Measurements from ENCODE around the gene CCDC63. TPM values are rescaled to one million over a fixed set of nuclear protein-coding genes. Genes with fewer than 3 reads are reported as not detected.

CCDC63 gene
- total RNA-seq, 2 experiments from 2014 or later, result not detected

DNA sequence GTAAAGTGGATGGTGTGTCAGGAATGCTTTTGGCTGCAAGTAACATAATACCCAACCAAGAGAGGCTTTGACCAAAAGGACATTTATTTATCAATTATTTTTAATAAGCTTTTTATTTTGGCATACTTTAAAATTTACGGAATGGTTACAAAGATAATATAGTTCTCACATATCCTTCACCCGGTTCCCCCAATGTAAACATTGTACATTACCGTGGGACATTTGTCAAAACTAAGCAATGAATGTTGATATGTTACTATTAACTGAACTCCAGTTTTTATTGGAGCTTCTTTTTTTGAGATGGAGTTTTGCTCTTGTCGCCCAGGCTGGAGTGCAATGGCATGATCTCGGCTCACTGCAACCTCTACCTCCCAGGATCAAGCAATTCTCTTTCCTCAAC is 23.0 kb downstream of the CCDC63 start:
- H3K27me3 Mint-ChIP-seq, result peaks cover 4% of the 10 kb centered on the region
- Histone ChIP-seq H3K27ac (ENCODE audit: low read depth in 1 of 2, low read length in 2 of 2) (no peak overlapping the region), H3K27me3 (ENCODE audit: control insufficient read depth in 1 of 2, insufficient read depth in 2 of 2, low read length in 2 of 2) (no peaks in the 10 kb centered on the region), H3K4me3 (ENCODE audit: low read length) (no peak overlapping the region), H3K9me3 (ENCODE audit: control insufficient read depth in 1 of 2, insufficient read depth in 1 of 2, low read length in 2 of 2) (no peaks in the 10 kb centered on the region), H3K4me1 (ENCODE audit: insufficient read depth, low read length) (no peaks in the 10 kb centered on the region), H3K36me3 (ENCODE audit: insufficient read depth, low read length) (no peaks in the 10 kb centered on the region)
- H3K27ac Mint-ChIP-seq, result no peak overlapping the region
- ChIA-PET CTCF (interaction anchor here (1.2 kb wide), 1 partner anchor 18 kb away, joined by 4 read pairs; no protein-coding TSS in a partner anchor), POLR2A (no interaction called here)
- intact Hi-C loops (cut with DNase I, micrococcal nuclease), result no loop called here
- no peak for ATAC-seq (ENCODE audit: poor library complexity)
- no peak overlapping the region for H3K4me3 Mint-ChIP-seq
- TF ChIP-seq, protein P1, sequence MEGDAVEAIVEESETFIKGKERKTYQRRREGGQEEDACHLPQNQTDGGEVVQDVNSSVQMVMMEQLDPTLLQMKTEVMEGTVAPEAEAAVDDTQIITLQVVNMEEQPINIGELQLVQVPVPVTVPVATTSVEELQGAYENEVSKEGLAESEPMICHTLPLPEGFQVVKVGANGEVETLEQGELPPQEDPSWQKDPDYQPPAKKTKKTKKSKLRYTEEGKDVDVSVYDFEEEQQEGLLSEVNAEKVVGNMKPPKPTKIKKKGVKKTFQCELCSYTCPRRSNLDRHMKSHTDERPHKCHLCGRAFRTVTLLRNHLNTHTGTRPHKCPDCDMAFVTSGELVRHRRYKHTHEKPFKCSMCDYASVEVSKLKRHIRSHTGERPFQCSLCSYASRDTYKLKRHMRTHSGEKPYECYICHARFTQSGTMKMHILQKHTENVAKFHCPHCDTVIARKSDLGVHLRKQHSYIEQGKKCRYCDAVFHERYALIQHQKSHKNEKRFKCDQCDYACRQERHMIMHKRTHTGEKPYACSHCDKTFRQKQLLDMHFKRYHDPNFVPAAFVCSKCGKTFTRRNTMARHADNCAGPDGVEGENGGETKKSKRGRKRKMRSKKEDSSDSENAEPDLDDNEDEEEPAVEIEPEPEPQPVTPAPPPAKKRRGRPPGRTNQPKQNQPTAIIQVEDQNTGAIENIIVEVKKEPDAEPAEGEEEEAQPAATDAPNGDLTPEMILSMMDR (IDR thresholded peaks at IDR 0.05), result no peak
- H3K4me1 Mint-ChIP-seq (ENCODE audit: low read depth), result no peaks in the 10 kb centered on the region
- no peaks in the 10 kb centered on the region for H3K9me3 Mint-ChIP-seq
- H3K36me3 Mint-ChIP-seq (ENCODE audit: low read depth), result no peaks in the 10 kb centered on the region
- DNase-seq, result no peak

DNA sequence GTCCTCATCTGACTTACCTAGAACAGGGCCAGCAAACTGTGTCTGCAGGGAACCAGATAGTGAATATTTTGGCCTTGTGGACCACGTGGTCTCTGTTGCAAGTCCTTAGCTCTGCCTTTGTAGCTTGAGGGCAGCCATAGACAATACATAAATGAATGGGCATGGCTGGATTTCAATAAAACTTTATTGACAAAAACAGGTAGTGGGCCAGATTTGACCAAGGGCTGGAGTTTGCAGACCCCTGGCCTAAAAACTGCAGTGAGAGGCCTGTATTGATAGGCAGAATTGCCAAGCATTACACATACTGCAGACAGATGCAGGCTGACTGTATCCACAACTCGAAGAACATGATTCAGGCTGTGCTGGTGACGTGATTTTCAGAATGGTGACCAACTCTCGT is 25.3 kb downstream of the CCDC63 start:
- no peaks in the 10 kb centered on the region for H3K27me3 ChIP-seq (ENCODE audit: control insufficient read depth in 1 of 2, insufficient read depth in 2 of 2, low read length in 2 of 2)
- H3K36me3 ChIP-seq (ENCODE audit: insufficient read depth, low read length), result no peaks in the 10 kb centered on the region
- intact Hi-C loops (cut with DNase I, micrococcal nuclease), result no loop called here
- no peaks in the 10 kb centered on the region for H3K4me1 ChIP-seq (ENCODE audit: insufficient read depth, low read length)
- ATAC-seq (ENCODE audit: poor library complexity), result no peak
- no peaks in the 10 kb centered on the region for H3K4me1 Mint-ChIP-seq (ENCODE audit: low read depth)
- no peak overlapping the region for H3K27ac Mint-ChIP-seq
- TF ChIP-seq, protein P1 (IDR thresholded peaks at IDR 0.05), result no peak
- no peak overlapping the region for H3K4me3 ChIP-seq (ENCODE audit: low read length)
- DNase-seq, result no peak
- CTCF ChIA-PET, result no interaction called here
- no peak overlapping the region for H3K27ac ChIP-seq (ENCODE audit: low read depth in 1 of 2, low read length in 2 of 2)
- H3K4me3 Mint-ChIP-seq, result no peak overlapping the region
- no peaks in the 10 kb centered on the region for H3K9me3 ChIP-seq (ENCODE audit: control insufficient read depth in 1 of 2, insufficient read depth in 1 of 2, low read length in 2 of 2)
- POLR2A ChIA-PET, result no interaction called here
- H3K36me3 Mint-ChIP-seq (ENCODE audit: low read depth), result no peaks in the 10 kb centered on the region
- peaks cover 4% of the 10 kb centered on the region for H3K27me3 Mint-ChIP-seq
- H3K9me3 Mint-ChIP-seq, result no peaks in the 10 kb centered on the region

- Mint-ChIP-seq H3K27me3 (peaks cover 12% of the 10 kb centered on the region), H3K27ac (no peak overlapping the region), H3K36me3 (ENCODE audit: low read depth) (no peaks in the 10 kb centered on the region), H3K4me3 (no peak overlapping the region), H3K9me3 (no peaks in the 10 kb centered on the region), H3K4me1 (ENCODE audit: low read depth) (no peaks in the 10 kb centered on the region)
- DNase-seq, result no peak
- CTCF ChIA-PET, result no interaction called here
- H3K36me3 ChIP-seq (ENCODE audit: insufficient read depth, low read length), result no peaks in the 10 kb centered on the region
- H3K9me3 ChIP-seq (ENCODE audit: control insufficient read depth in 1 of 2, insufficient read depth in 1 of 2, low read length in 2 of 2), result no peaks in the 10 kb centered on the region
- POLR2A ChIA-PET, result no interaction called here
- TF ChIP-seq, protein P1 (IDR thresholded peaks at IDR 0.05), result no peak
- H3K27ac ChIP-seq (ENCODE audit: low read depth in 1 of 2, low read length in 2 of 2), result no peak overlapping the region
- ATAC-seq (ENCODE audit: poor library complexity), result no peak
- H3K27me3 ChIP-seq (ENCODE audit: control insufficient read depth in 1 of 2, insufficient read depth in 2 of 2, low read length in 2 of 2), result no peaks in the 10 kb centered on the region
- no peaks in the 10 kb centered on the region for H3K4me1 ChIP-seq (ENCODE audit: insufficient read depth, low read length)
- no peak overlapping the region for H3K4me3 ChIP-seq (ENCODE audit: low read length)
- intact Hi-C loops (cut with DNase I, micrococcal nuclease), result no loop called here
These were observed 27.6 kb downstream of the CCDC63 start for GRCh38 chr12:110874351-110874750.

All from CD4-positive, alpha-beta T cell (primary cell).